NCI-H1694 (cell line): Measurements from ENCODE around the gene SLC38A9.
"Not testable (repeated sequence)": the region's sequence is repeated elsewhere in the genome, so short reads cannot be mapped to it uniquely, and the experiment has no call there.

Source experiments
- DNase-seq: peaks from one replicate; lab custom pipeline; 2025; lab: John Stamatoyannopoulos, UW

SLC38A9 gene

GRCh38 chr5:55609413-55609812, 102.7 kb downstream of the SLC38A9 start:
- DNase-seq: no peak

- no peak for DNase-seq
Measured at GRCh38 chr5:55608595-55609349, 103.4 kb downstream of the SLC38A9 start.

DNA sequence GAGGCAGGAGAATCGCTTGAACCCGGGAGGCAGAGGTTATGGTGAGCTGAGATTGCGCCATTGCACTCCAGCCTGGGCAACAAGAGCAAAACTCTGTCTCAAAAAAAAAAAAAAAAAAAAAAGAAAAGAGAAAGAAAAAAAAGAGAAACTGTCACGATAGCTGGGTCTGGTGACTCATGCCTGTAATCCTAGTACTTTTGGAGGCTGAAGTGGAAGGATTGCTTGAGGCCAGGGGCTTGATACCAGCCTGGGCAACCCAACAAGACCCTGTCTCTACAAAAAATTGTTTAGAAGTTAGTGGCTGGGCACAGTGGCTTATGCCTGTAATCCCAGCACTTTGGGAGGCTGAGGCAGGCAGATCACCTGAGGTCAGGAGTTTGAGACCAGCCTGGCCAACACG, 104.8 kb downstream of the SLC38A9 start:
- not testable (repeated sequence) for DNase-seq

DNA sequence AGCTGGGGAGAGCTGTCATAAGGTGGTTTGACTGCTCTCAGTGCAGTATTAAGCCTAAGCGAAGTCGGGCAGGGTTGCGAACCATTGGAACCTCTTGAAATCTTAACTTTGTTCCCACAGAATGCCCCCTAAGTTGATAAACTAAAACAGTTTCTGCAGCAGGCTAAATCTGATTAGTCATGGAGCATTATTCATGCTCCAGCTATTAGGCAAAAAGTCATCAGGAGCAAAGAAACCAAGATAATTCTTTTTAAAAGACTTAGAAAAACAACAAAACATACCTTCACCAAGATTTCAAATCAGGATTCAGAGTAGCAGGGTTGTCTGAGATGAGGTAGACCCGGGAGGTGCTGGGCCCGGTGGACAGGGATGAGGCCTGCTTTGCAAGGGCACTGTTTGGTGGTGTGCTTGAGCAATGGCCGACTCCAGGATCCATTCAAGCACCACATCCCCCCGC, 107.5 kb downstream of the SLC38A9 start:
- DNase-seq: no peak

DNA sequence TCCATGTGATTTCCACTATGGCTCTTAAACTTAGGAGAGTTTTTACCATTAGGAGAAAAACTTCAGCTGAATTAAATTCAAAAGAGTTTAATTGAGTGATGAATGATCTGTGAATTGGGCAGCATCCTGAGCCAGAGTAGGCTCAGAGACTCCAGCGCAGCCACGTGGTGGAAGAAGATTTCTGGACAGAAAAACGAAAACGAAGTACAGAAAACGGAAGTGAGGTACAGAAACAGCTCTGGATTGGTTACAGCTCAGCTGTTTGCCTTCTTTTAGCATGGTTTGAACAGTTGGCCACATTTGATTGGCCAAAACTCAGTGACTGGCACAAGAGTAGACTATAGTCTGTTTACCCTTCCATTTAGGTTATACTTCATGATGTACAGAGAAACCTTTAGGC, 108.2 kb downstream of the SLC38A9 start:
- no peak for DNase-seq

DNA sequence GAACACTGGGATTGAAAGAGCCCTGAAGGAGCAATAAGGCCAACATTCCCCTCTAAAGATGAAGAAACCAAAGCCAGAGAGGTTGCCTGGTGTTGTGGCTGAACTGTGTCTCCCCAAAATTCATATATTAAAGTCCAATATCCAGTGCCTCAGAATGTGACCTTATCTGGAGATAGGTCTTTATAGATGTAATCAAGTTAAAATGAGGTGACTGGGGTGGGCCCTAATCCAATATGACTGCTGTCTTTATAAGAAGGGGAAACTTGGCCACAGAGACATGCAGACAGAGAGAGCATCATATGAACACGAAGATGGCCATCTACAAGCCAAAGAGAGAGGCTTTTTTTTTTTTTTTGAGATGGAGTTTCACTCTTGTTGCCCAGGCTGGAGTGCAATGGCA, 110.5 kb downstream of the SLC38A9 start:
- DNase-seq: no peak

DNA sequence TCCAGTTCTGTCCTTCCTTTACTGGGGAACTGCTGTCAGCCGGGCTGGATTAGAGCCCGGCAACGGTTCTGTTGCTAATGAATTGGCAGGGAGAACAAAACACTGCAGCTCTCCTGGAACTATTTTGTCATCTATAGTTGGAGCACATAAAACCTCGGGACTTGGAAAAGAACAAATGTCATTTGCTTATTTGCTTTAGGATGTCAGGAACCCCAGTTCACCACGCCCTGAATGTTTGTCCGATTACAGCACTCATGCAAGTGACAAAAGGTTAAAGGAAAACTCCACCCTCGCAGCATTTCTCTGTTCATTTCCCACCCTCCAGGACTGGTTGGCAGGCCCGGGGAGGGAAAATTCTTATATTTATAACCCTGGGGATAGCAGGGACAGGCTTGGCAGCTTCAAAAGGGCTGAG, 110.9 kb downstream of the SLC38A9 start:
- DNase-seq: no peak

- no peak for DNase-seq
Measured at GRCh38 chr5:55600497-55601203, 111.5 kb downstream of the SLC38A9 start.

- no peak for DNase-seq
Measured at GRCh38 chr5:55600086-55600485, 112.0 kb downstream of the SLC38A9 start.

DNA sequence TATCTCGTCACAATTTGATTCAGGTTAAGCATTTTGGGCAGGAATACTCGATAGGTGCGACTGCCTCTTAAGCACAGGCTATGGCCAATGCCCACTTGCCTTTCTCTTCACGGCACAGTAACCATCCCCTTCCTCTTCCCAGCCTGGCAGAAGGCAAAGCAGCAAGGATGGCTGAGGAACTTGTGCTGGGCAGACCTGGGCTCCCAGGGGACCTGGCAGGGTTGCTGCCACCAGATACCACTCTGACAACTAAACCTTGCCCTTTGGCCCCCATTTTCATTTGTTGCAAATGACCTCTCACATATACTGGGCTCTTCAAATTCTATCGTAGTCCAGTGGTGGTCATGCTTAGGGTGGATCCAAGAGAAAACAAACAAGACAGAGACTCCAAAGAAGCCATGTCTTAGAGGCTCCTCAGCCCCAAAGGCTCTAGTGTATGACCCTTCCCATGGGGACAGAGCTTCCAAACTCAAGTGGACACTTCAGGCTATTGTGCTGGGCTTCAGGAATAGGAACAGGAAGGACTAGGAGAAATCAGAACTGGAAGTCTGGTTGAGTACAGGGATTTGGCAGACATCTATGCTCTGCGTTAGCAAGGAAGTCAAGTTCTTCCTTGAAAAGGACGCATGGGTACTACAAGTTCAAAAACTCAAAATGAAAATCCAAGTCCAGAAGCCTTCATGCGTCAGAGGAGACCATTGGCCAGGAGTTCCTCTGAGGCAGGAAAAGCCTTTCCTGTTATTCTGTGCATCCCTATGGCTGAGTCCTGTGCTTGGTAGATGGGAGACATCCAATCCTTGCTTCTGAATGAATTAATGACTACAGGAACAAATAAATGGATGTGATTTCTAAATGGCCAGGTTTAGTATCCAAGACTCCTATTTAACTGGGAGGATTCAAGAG, 112.7 kb downstream of the SLC38A9 start:
- DNase-seq: no peak

GRCh38 chr5:55597014-55597981, 114.8 kb downstream of the SLC38A9 start:
- no peak for DNase-seq

- DNase-seq: no peak
Measured at GRCh38 chr5:55594671-55595070, 117.5 kb downstream of the SLC38A9 start.

- DNase-seq: peak; percentile 72
Measured at GRCh38 chr5:55593115-55593472, 119.0 kb downstream of the SLC38A9 start.

DNA sequence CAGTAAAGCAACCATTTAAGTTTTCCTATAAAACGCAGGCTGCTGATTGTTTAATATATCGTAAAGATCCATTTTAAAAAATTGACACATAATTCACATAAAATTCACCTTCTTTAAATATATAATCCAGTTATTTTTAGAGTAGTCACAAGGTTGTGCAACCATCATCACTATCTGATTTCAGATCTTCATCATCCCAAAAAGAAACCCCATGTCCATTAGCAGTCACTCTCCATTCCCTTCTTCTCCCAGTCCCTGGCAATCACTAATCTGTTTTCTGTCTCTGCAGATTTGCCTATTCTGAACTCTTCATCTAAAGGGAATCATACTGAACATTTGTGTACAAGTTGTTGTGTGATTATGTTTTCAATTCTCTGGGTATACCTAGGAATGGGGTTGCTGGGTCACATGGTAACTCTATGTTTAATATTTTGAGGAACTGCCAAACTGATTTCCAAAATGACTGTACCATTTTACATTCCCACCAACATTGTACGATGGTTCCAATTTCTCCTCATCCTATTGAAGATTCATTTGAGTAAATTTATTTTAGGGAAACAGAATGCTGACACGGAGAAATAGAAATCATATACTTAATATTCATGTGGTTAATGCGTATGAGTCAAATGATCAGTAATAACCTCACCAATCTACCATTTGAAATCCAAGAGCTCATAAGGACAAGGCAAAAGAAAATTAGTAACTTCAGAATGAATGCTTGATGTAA, 119.6 kb downstream of the SLC38A9 start:
- DNase-seq: no peak

- DNase-seq: no peak
Measured at GRCh38 chr5:55591686-55592085, 120.4 kb downstream of the SLC38A9 start.

DNA sequence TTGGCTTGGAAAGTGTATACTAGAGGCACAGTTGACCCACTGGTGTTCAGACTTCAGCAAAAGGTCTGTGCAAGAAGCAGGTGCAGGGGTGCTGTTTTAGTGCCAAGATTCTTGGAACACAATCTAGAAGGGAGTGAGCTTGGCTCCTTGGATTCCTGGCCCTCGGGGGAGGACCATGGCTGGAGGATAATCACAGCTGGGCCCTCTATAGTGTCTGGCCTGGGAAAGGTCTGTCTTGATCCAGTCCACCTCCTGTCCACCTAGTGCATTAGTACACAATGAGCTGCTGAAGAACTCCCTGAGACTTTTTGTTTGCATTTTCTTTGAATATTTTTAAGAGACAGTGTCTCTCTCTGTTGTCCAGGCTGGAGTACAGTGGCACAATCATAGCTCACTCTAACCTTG, 126.9 kb downstream of the SLC38A9 start:
- DNase-seq: no peak

- DNase-seq: no peak
Measured at GRCh38 chr5:55584398-55585205, 127.5 kb downstream of the SLC38A9 start.

DNA sequence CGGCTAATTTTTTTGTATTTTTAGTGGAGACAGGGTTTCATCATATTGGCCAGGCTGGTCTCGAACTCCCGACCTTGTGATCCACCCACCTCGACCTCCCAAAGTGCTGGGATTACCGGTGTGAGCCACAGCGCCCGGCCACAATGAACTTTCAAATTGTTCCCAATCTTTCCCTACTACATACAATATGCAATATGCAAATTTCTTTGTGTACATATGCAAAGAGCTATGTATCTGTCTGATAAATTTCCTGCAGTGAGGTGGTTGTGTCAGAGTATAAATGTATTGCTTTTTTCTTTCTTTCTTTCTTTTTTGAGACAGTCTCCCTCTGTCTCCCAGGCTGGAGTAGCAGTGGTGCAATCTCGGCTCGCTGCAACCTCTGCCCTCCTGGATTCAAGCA, 128.5 kb downstream of the SLC38A9 start:
- no peak for DNase-seq

DNA sequence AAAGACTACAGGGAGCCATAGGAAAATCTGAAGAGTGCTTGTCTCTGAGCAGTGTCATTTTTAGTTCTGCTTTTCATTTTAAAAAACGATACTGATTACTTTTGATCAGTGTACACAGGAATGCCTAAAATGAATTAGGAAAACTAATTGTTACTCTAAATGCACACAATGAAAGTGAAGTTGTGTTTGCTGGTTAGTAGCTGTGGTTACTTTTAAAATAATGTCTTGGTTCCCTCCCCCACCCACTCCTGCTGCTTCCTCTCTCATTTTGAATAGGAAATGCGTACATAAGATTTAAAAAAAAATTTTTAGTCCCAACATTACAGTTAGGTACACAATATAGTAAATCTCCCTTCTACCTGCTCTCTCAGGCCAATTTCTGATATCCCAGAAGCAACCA, 129.9 kb downstream of the SLC38A9 start:
- no peak for DNase-seq

DNA sequence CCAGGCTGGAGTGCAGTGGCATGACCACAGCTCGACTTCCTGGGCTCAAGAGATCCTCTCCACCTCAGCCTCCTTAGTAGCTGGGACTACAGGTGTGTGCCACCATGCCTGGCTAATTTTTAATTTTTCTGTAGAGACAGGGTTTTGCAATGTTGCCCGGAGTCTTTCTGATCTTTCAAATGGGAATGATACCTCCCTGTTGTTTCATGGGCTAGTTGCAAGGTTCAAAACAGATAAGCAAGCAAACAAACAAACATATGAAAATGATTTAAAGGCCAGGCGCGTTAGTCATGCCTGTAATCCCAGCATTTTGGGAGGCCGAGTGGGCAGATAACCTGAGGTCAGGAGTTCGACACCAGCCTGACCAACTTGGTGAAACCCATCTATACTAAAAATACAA, 132.1 kb downstream of the SLC38A9 start:
- no peak for DNase-seq
